Endothelial cell of umbilical vein (primary cell): Measurements from ENCODE around the gene C16orf86. TPM values are rescaled to one million over a fixed set of nuclear protein-coding genes. Genes with fewer than 3 reads are reported as not detected.

Experiments used
- BruUV-seq: library from RNA; stranded (reverse); fragments of 400-500 nt; replicated peaks from 2 replicates; lab custom pipeline; 2021; lab: Mats Ljungman, UMichigan
- CTCF ChIA-PET: fragments of 300-600, 350-600 bp; sonication (Branson Sonifier 250); formaldehyde crosslinking; loops from one replicate; lab custom pipeline; 2021; ENCODE audit warnings: antibody characterized with exemption, inconsistent platforms; lab: Charles Lee
- POLR2A ChIA-PET: fragments of 300-600, 350-600 bp; sonication (Branson Sonifier 250); formaldehyde crosslinking; loops from one replicate; lab custom pipeline; 2021; ENCODE audit warnings: antibody characterized with exemption, inconsistent platforms; lab: Charles Lee
- DNase-seq: peaks from one replicate; pipeline ENCODE4 v3.0.0-alpha.2; 2011; ENCODE audit warnings: low read depth, low spot score
- FAIRE-seq: peaks from 2 replicates; lab custom pipeline; 2011; peaks lifted over from hg19 to GRCh38; lab: Jason Lieb, UNC
- H2AFZ ChIP-seq: 2 replicates; pipeline ENCODE4 v1.6.0; 2012; ENCODE audit warnings: low read depth, low read length, control low read depth, inconsistent platforms
- H3K27ac ChIP-seq: 2 replicates; pipeline ENCODE4 v1.5.1; 2011; ENCODE audit warnings: low read depth, mild to moderate bottlenecking, control low read depth, low read length, moderate library complexity; ENCODE audit not compliant: insufficient read depth
- H3K27me3 ChIP-seq, 2 experiments: 2 replicates each; pipeline versions ENCODE4 v1.6.0 to v1.6.1; 2011; ENCODE audit warnings: low read length in 2 of 2, mixed read lengths in 1 of 2; ENCODE audit not compliant: control insufficient read depth in 2 of 2, insufficient read depth in 2 of 2
- H3K36me3 ChIP-seq, 2 experiments: 2 replicates in 1 of 2; 3 replicates in 1 of 2; pipeline ENCODE4 v1.5.1; 2011; ENCODE audit warnings: low read length in 2 of 2, mild to moderate bottlenecking in 1 of 2, moderate library complexity in 1 of 2; ENCODE audit not compliant: control insufficient read depth in 2 of 2, insufficient read depth in 2 of 2; ENCODE audit errors: extremely low read depth in 1 of 2
- H3K4me1 ChIP-seq: 3 replicates; pipeline ENCODE4 v1.5.1; 2011; ENCODE audit warnings: mild to moderate bottlenecking, low read length; ENCODE audit not compliant: control insufficient read depth, insufficient read depth; ENCODE audit errors: extremely low read depth
- H3K4me2 ChIP-seq: 2 replicates; pipeline ENCODE4 v1.6.1; 2011; ENCODE audit warnings: low read length, control low read depth, mixed read lengths; ENCODE audit not compliant: insufficient read depth
- H3K4me3 ChIP-seq, 3 experiments: fragments of 200-600 bp in 1 of 3; sonication (generic), shearing (Covaris generic) in 1 of 3; replicated peaks in 1 of 3; 2 replicates each; pipeline ENCODE4 v1.5.1; 2011 to 2016; ENCODE audit warnings: control low read depth in 3 of 3, low read length in 3 of 3, mild to moderate bottlenecking in 2 of 3, inconsistent platforms in 1 of 3, low read depth in 1 of 3, moderate library complexity in 1 of 3; ENCODE audit not compliant: insufficient read depth in 1 of 3
- H3K79me2 ChIP-seq: 2 replicates; pipeline ENCODE4 v1.6.0; 2012; ENCODE audit warnings: low read length, inconsistent platforms; ENCODE audit not compliant: control insufficient read depth, insufficient read depth
- H3K9ac ChIP-seq: replicated peaks from 2 replicates; pipeline ENCODE3; 2011; ENCODE audit warnings: low read length, control low read depth; ENCODE audit not compliant: insufficient read depth; ENCODE audit errors: extremely low read depth
- H3K9me1 ChIP-seq: replicated peaks from 3 replicates; pipeline ENCODE4 v1.6.0; 2011; ENCODE audit warnings: mild to moderate bottlenecking, low read length; ENCODE audit not compliant: control insufficient read depth, insufficient read depth; ENCODE audit errors: extremely low read depth
- H3K9me3 ChIP-seq: replicated peaks from 2 replicates; pipeline ENCODE4 v1.5.1; 2012; ENCODE audit warnings: low read length, inconsistent platforms; ENCODE audit not compliant: control insufficient read depth, insufficient read depth
- H4K20me1 ChIP-seq: replicated peaks from 2 replicates; pipeline ENCODE3; 2011; ENCODE audit warnings: mild to moderate bottlenecking, low read length; ENCODE audit not compliant: control insufficient read depth, insufficient read depth; ENCODE audit errors: extremely low read depth
- EZH2 ChIP-seq: IDR thresholded peaks from 2 replicates; pipeline ENCODE4 v1.6.1; 2012; ENCODE audit warnings: borderline replicate concordance, low read depth, mild to moderate bottlenecking, moderate library complexity, low read length, inconsistent platforms; ENCODE audit not compliant: severe bottlenecking
- FOS ChIP-seq: IDR thresholded peaks from 2 replicates; pipeline ENCODE4 v1.6.1; 2011; ENCODE audit warnings: mild to moderate bottlenecking, low read length, moderate library complexity, borderline replicate concordance; ENCODE audit not compliant: insufficient read depth
- GATA2 ChIP-seq: IDR thresholded peaks from 2 replicates; pipeline ENCODE4 v1.7.0; 2011; ENCODE audit warnings: low read depth, mild to moderate bottlenecking, moderate library complexity, mixed read lengths, low read length; ENCODE audit not compliant: insufficient read length, insufficient read depth
- JUN ChIP-seq: IDR thresholded peaks from 2 replicates; pipeline ENCODE4 v1.6.1; 2011; ENCODE audit warnings: borderline replicate concordance, low read depth; ENCODE audit not compliant: insufficient read length, insufficient read depth
- MYC ChIP-seq: IDR thresholded peaks from one replicate; pipeline ENCODE4 v1.6.1; 2011; ENCODE audit warnings: mild to moderate bottlenecking, low read depth, low read length
- POLR2A ChIP-seq: IDR thresholded peaks from 2 replicates; pipeline ENCODE4 v1.6.1; 2012; ENCODE audit warnings: low read depth, mild to moderate bottlenecking, control low read depth, low read length
- POLR2AphosphoS5 ChIP-seq: IDR thresholded peaks from 2 replicates; pipeline ENCODE4 v1.6.1; 2012; ENCODE audit warnings: low read depth, mild to moderate bottlenecking, control low read depth, low read length, moderate library complexity; ENCODE audit not compliant: insufficient read depth
- dilution Hi-C: fragments of 300-500 bp; cut with MboI; formaldehyde crosslinking; loops from one replicate; pipeline ENCODE4 v1.15.0; 2019; ENCODE audit warnings: low sequenced_read_pairs; ENCODE audit not compliant: extremely low pct_ligation_motif_present
- intact Hi-C: fragments of 100-400 bp; cut with micrococcal nuclease; formaldehyde crosslinking; loops from one replicate; pipeline ENCODE4 v1.10.0; 2022
- polyA plus RNA-seq, 4 experiments: library from polyadenylated mRNA; depleted of rRNA in 3 of 4; stranded (reverse) in 3 of 4; unstranded in 1 of 4; fragments of >200 nt; gene quantifications; 2 replicates each; pipeline versions ENCODE4 v1.2.1 to v1.2.3, GENCODE V29; 2011 to 2012; ENCODE audit warnings: missing spikeins in 1 of 4
- total RNA-seq: library from RNA; stranded (reverse); gene quantifications from 2 replicates; pipeline ENCODE4 v1.2.3, GENCODE V29; 2021

Gene C16orf86
- total and polyA plus RNA-seq, 2 donors (not counting 3 experiments of a cell fraction or from before 2014, with no cell fraction given) = 0.62 to 0.98 TPM

GRCh38 chr16:67656344-67657016 is 10.1 kb upstream of the C16orf86 start:
- FAIRE-seq = no peak
- Histone ChIP-seq H3K4me2 (no peak overlapping the region), H3K4me1 (peaks cover 14% of the 10 kb centered on the region), H3K27ac (no peak overlapping the region), H3K36me3 (no peaks in the 10 kb centered on the region), H3K79me2 (no peaks in the 10 kb centered on the region), H3K9ac (no peak overlapping the region), H3K27me3 (peaks cover 11 to 14% of the 10 kb centered on the region in 2 experiments), H3K4me3 (no peak overlapping the region), H4K20me1 (no peaks in the 10 kb centered on the region), H3K9me3 (no peaks in the 10 kb centered on the region), H3K9me1 (no peaks in the 10 kb centered on the region), H2AFZ (no peak overlapping the region)
- ChIA-PET CTCF (interaction anchor here (0.9 to 2.1 kb wide), 2 partner anchors 11 to 109 kb away, joined by 3 to 5 read pairs; partner anchors contain the start of gene CARMIL2), POLR2A (no interaction called here)
- intact Hi-C loops (no loop called here), dilution Hi-C loops (no loop called here)
- BruUV-seq = no TSS peak
- no peak for DNase-seq
- TF ChIP-seq FOS (no peak), JUN (no peak), POLR2A (no peak)

GRCh38 chr16:67657017-67657608 is 9.5 kb upstream of the C16orf86 start:
- Histone ChIP-seq H3K9me1 (no peaks in the 10 kb centered on the region), H3K9ac (no peak overlapping the region), H3K27me3 (peaks cover 9 to 14% of the 10 kb centered on the region in 2 experiments), H2AFZ (no peak overlapping the region), H3K4me2 (no peak overlapping the region), H3K9me3 (no peaks in the 10 kb centered on the region), H4K20me1 (no peaks in the 10 kb centered on the region), H3K36me3 (no peaks in the 10 kb centered on the region), H3K27ac (no peak overlapping the region), H3K4me3 (no peak overlapping the region), H3K4me1 (peaks cover 14% of the 10 kb centered on the region), H3K79me2 (no peaks in the 10 kb centered on the region)
- dilution Hi-C loops (no loop called here), intact Hi-C loops (no loop called here)
- DNase-seq (no peak), FAIRE-seq (no peak)
- BruUV-seq = no TSS peak
- TF ChIP-seq JUN (no peak), POLR2A (no peak), EZH2 (no peak), FOS (no peak), POLR2AphosphoS5 (no peak), GATA2 (no peak), MYC (no peak)
- POLR2A ChIA-PET = no interaction called here
- CTCF ChIA-PET = interaction anchor here (0.9 to 2.3 kb wide), 3 partner anchors 12 to 136 kb away, joined by 3 to 11 read pairs (median 5); partner anchors contain the start of gene CARMIL2
